ENCODE data around the gene FOXB1. TPM values are rescaled to one million over a fixed set of nuclear protein-coding genes. Genes with fewer than 3 reads are reported as not detected.

The FOXB1 gene
- polyA plus RNA-seq, 1 experiment: not detected

DNA sequence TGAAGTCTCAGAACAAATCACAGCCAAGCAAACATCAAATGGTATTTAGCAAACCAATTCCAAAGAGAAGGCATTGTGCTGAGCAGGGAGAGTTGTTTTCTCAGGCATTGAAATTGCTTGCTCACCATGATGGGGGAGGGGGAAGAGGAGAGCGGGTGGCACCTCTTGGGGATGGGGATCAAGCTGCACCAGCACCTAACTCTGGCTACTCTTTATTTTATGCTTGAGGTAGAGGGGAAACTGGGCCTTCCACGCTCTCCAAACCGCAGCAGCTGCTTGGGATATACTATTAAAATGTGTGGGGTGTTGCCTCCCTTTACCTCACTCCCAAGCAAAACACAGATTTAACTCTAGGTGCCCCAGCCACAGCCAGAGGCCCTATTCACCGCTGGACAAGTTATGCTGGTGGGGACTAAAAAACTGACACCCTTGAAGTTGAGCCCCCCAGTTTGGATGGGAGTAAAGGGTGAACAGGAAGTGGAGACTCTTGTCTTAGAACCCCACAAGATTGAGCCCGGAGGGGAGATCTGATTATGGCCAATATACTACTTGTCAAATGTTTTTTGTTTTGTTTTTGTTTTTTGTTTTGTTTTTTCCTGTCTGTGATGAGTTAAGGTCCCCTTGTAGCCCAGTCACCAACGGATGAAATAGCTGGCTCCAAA, 5.0 kb upstream of the FOXB1 start:
- DNase-seq (ENCODE audit: low read depth, low spot score): no peak
- TF ChIP-seq CTCF (IDR thresholded peaks at IDR 0.05; ENCODE audit: low read depth, low read length): no peak
- Histone ChIP-seq H3K9me3 (ENCODE audit: control insufficient read depth, insufficient read depth, low read length) (peaks cover 4% of the 10 kb centered on the region; the same call in 1 of the 2 replicates), H3K4me3 (ENCODE audit: low read depth, low read length) (no peak overlapping the region), H3K27me3 (ENCODE audit: control insufficient read depth, insufficient read depth, low read length) (peaks cover 98% of the 10 kb centered on the region), H3K27ac (ENCODE audit: low read depth, low read length) (no peak overlapping the region)
- CTCF ChIA-PET: no interaction called here
- POLR2A ChIA-PET: no interaction called here

DNA sequence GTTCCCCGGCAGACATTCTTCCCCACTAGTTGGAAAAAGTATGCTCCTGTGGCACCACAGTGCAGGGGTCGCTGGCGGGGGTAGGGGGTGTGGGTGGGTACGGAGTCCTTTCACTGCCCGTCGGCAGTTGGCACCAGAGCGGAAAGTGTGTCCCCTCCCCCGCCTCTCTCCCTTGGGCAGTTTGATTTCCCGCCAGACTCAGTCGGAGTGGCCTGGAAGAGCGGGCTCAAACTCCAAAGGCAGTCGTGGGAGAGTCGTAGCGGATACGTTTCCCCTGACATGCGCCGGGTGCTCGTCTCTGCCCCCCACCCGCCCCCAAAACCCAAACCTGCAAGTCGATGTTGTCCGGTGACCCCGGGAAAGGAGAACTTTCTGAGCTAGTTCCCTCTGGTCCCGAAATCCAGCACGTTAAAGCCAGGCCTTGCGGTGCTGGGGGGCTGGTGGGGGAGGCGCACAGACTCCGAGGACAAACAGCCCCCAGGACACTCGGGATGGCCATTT, 4.4 kb upstream of the FOXB1 start:
- ChIA-PET POLR2A (no interaction called here), CTCF (no interaction called here)
- no peak for DNase-seq (ENCODE audit: low read depth, low spot score)
- Histone ChIP-seq H3K27me3 (ENCODE audit: control insufficient read depth, insufficient read depth, low read length) (peaks cover 98% of the 10 kb centered on the region), H3K27ac (ENCODE audit: low read depth, low read length) (no peak overlapping the region), H3K4me3 (ENCODE audit: low read depth, low read length) (no peak overlapping the region), H3K9me3 (ENCODE audit: control insufficient read depth, insufficient read depth, low read length) (peaks cover 2% of the 10 kb centered on the region; the same call in 1 of the 2 replicates)
- no peak for TF ChIP-seq CTCF (IDR thresholded peaks at IDR 0.05; ENCODE audit: low read depth, low read length)

GRCh38 chr15:60000113-60000823, 3.8 kb upstream of the FOXB1 start:
- Histone ChIP-seq H3K27ac (ENCODE audit: low read depth, low read length) (no peak overlapping the region), H3K27me3 (ENCODE audit: control insufficient read depth, insufficient read depth, low read length) (peaks cover 98% of the 10 kb centered on the region), H3K4me3 (ENCODE audit: low read depth, low read length) (no peak overlapping the region), H3K9me3 (ENCODE audit: control insufficient read depth, insufficient read depth, low read length) (peaks cover under 1% of the 10 kb centered on the region; the same call in 1 of the 2 replicates)
- ChIA-PET CTCF (no interaction called here), POLR2A (no interaction called here)
- DNase-seq (ENCODE audit: low read depth, low spot score): no peak
- TF ChIP-seq CTCF (IDR thresholded peaks at IDR 0.05; ENCODE audit: low read depth, low read length): no peak

DNA sequence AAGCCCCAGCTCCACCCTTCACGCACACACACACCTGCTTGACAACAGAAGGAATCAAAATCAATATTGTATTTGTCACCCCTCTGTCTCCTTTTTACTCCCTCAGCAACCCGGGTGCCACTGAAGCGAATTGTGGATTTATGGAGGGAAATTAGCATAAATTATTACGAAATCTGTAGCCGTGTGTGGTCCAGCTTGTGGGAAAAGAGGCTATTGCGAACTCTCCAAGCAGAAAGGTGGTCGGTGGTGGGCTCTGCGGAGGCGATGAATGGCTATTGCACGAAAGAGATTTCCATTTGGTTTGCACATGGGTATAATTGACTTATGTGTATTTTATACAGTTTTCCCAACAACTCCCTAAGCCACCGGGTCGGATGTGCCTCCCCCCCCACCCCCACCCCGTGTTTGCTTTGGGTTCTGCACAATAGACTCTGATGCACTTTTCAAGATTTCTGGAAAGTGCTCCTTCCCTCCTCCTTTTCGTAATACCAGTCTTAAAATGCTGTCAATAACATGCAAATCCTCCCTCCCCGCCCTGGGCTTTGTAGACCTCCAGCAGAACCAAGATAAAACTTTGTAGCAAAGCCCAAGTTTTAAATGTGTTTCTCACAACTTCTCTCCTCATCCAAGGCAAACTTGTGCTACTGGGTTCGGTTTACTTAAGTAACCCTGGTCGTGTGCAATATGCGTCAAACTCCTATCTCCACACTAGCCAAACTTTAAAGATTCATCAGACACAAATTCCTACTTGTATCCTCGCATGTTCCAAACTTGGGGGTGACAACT, 3.1 kb upstream of the FOXB1 start:
- Histone ChIP-seq H3K9me3 (ENCODE audit: control insufficient read depth, insufficient read depth, low read length) (peaks cover 4% of the 10 kb centered on the region; the same call in 1 of the 2 replicates), H3K27ac (ENCODE audit: low read depth, low read length) (no peak overlapping the region), H3K27me3 (ENCODE audit: control insufficient read depth, insufficient read depth, low read length) (peaks cover 98% of the 10 kb centered on the region), H3K4me3 (ENCODE audit: low read depth, low read length) (no peak overlapping the region)
- no peak for TF ChIP-seq CTCF (IDR thresholded peaks at IDR 0.05; ENCODE audit: low read depth, low read length)
- POLR2A ChIA-PET: no interaction called here
- DNase-seq (ENCODE audit: low read depth, low spot score): no peak
- CTCF ChIA-PET: no interaction called here

Data from AG04450 (cell line).